Measurements from ENCODE around the gene ACADS. TPM values are rescaled to one million over a fixed set of nuclear protein-coding genes. Genes with fewer than 3 reads are reported as not detected.

ACADS gene
- total RNA-seq, 1 donor from 2014 or later: 14.2 TPM

DNA sequence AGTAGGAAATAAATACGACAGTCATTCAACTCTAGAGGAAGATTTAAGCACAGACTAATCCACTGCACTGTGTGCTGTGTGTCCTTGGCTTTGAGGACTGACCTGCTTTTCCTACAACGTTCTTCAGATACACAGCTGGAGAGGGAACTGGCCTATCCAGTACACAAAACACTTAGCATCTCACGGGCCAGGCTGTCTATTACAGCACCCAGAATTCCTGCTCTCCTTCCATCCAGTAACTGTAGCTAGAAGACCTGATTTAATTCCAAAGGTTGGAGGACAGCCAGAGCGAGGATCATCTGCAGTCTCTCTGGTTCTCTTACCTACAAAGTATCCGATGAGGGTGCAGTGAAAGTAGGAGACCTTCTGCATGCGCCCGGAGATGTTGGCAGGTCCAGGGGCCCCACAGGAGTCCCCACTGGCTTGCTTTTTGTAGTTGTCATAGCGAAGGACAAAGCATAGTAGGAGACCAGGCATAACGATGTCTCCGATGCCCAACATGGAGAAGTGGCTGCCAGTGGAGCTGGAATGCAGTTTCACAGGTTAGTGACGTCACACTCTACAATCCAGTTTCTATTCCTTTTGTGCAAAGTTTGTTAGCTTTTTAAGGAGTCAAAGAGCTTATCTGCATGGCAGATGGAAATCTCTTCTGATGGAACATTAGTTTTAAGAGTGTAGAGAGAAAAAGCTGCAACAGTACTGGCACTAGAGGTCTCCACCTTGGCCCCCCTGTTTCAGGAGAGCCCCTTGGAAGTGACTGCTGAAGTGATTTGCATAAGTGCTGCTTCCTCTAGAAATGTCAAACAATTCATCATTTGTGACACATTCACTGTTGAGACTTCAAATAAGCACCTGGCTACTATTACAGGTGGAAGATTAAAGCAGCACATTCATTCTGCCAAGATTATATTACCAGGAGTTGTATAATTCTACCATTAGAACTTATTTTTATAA lies 41.7 kb downstream of the ACADS start:
- no peak for ATAC-seq
- DNase-seq (ENCODE audit: low spot score): no peak
- intact Hi-C loops (cut with DNase I): no loop called here

DNA sequence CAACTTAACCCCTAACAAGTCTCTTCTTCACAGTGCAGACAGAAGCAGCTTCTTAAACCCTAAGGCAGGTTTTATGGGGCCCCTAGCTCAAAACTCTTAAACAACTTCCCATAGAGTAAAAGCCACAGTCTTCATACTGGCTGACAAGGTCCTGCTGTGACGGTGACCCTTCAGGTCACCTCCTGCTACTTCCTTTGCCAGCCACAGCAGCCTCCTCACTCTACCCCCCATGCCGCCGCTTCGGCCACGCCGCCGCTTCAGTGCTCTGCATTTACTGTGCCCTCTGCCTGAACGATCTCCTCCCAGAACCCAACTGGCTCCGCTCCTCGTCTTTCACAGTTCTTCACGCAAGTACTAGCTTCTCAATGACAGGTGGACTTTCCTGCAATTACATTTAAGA lies 45.5 kb downstream of the ACADS start:
- no peak for DNase-seq (ENCODE audit: low spot score)
- no peak for ATAC-seq
- intact Hi-C loops (cut with DNase I): no loop called here

DNA sequence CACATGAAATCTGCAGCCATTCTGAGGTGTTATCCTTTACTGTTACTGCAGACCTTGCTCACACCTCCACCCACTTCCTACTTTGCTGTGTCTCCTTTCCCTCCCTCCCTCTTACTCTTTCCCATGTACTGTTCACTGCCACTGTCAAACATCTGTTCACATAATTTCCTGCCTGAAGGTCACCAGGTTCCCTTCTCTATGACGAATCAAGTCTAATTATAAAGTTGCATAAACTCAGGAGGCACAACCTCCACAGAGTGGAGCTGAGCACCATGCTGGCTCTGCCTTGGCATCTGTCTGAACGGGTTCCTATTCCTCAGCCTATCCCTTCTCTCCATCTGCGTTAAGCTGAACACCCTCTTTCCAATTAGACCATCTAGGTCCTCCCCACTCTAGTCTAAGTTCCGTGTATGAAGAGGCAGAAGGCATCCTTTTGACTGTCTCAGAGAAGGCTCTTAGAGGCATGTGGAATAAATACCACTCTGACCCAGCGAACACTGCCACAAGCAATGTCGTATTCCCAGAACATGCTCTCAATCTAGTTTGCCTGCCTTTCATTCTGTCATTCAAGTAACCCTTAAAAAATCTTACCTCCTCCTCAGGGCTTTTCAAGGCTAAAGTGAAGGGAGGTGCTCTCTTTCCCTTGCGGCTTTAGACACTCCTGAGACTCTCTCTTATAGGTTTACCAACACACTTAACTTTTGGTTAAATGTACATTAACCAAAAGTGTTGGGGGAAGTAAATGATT lies 48.7 kb downstream of the ACADS start:
- intact Hi-C loops (cut with DNase I): no loop called here
- DNase-seq (ENCODE audit: low spot score) (no peak), ATAC-seq (no peak)

DNA sequence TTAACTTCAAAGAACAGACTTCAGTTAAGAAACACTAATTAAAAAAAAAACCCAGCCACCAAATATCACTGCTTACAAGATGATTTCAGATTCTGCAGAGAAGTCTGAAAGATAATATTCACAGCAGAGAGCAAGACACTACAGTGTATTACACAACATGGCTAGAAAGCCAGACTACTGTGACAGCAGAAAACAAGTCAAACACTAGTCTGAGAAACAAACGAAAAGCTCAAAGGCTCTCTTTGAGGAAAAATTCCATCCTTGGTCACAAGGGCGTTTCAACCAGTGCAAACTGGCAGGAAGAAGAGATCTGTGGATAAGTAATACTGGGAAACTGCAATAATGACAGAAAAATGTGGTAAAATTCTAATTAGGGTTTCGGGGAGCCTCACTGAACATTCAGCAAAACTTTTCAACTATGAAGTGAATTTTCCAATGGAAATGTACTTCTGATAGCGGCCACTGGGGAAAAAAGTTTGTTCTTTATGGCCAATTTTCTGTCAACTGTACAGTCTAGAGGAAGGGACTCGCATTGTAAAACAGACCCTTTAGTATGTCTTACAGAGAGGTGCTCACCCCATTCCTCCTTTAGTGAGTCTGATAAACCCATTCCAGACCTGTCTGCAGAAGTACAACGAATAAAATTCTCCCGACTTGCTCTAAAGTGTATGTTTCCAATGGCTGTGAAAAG lies 50.4 kb downstream of the ACADS start:
- intact Hi-C loops (cut with DNase I): no loop called here
- ATAC-seq (peak; percentile 77), DNase-seq (ENCODE audit: low spot score) (no peak)

DNA sequence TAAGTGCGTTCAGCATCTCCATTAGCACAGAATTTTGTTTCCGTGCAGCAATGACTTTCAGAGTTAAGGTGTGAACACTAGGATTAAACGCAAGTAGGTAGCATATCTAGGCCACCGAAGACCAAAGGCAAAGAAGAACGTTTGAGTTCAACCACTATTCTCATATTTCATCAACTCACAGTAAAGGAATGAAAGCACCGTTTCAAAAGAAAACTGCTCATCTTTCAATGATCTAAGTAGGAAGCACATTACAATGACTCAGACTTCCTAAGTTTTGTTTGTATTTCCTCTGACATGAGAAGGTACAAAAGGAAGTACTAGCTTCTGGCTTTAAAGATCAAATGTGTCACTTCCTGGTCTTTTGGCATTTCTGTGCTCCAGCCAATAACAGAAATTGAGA lies 57.6 kb downstream of the ACADS start:
- no peak for DNase-seq (ENCODE audit: low spot score)
- intact Hi-C loops (cut with DNase I): no loop called here
- ATAC-seq: no peak

DNA sequence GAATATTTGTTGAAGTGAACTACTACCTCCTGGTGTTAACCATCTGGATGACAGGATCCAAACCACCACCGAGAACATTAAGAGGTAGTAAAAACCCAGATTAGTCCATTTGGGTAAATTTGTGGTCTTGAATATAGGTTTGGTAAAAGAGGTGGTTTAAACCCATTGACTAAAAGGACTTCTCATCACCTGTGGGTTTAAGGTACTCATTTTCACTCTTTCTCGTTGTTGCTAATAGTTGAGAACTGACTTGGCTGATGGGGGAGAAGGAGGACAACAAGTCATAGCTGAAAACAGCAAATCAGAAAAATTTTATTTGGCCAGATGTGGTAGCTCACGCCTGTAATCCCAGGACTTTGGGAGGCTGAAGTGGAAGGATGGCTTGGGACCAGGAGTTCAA lies 59.2 kb downstream of the ACADS start:
- intact Hi-C loops (cut with DNase I): no loop called here
- no peak for DNase-seq (ENCODE audit: low spot score)
- ATAC-seq: no peak

DNA sequence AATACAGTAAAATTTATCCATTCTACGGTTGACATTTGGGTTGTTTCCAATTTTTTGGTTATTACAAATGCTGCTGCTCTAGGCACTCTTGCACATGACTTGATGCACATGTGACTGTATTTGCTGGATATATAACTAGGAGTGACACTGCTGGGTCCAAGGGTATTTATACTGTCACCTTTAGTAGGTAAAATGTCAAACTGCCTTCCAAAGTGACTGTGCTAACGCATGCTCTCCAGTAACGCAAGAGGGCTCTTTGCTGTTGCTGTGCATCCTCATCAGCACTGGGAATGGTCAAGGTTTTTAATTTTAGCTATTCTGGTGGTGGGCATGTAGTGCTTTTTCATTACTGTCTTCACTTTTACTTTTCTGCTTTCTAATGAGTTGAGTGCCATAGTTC lies 62.3 kb downstream of the ACADS start:
- no peak for DNase-seq (ENCODE audit: low spot score)
- intact Hi-C loops (cut with DNase I): no loop called here
- no peak for ATAC-seq

Other genes starting within 250 kb of the ACADS start
- 431 TPM for gene DYNLL1, start 229.7 kb upstream of the ACADS start, total RNA-seq
- 26.4 TPM for gene COQ5, start 196.7 kb upstream of the ACADS start, total RNA-seq
- gene RNF10, start 191.5 kb upstream of the ACADS start, total RNA-seq: 331 TPM
- gene POP5, start 144.4 kb upstream of the ACADS start, total RNA-seq: 19.9 TPM
- 2.3 TPM for gene CABP1, start 85.2 kb upstream of the ACADS start, total RNA-seq
- 86.9 TPM for gene MLEC, start 38.7 kb upstream of the ACADS start, total RNA-seq
- gene UNC119B, start 15.4 kb upstream of the ACADS start, total RNA-seq: 22.9 TPM
- gene SPPL3, start 178.5 kb downstream of the ACADS start, total RNA-seq: 58.5 TPM